H1 (cell line): ENCODE measurements around the gene NHERF2. TPM values are rescaled to one million over a fixed set of nuclear protein-coding genes. Genes with fewer than 3 reads are reported as not detected.

Experiments used
- CTCF ChIA-PET: fragments of 300-600 bp; sonication (Branson Sonifier 250); formaldehyde crosslinking; loops from one replicate; lab custom pipeline; 2021; ENCODE audit not compliant: partially characterized antibody; lab: Charles Lee
- POLR2A ChIA-PET: fragments of 300-600 bp; sonication (Branson Sonifier 250); formaldehyde crosslinking; loops from one replicate; lab custom pipeline; 2021; ENCODE audit warnings: inconsistent platforms; ENCODE audit not compliant: partially characterized antibody; lab: Charles Lee
- DNase-seq, 2 experiments: peaks; one replicate each; pipeline versions ENCODE4 v3.0.0 to v3.0.0-alpha.2; 2010 to 2022; ENCODE audit warnings: low spot score in 2 of 2, low read depth in 1 of 2, mixed read lengths in 1 of 2
- FAIRE-seq: peaks from 2 replicates; lab custom pipeline; 2011; peaks lifted over from hg19 to GRCh38; lab: Jason Lieb, UNC
- H2AFZ ChIP-seq: 2 replicates; pipeline ENCODE4 v1.8.1; 2012; ENCODE audit warnings: low read length, inconsistent platforms
- H2AK5ac ChIP-seq: 2 replicates; pipeline ENCODE4 v1.6.1; 2013; ENCODE audit warnings: low read depth, low read length
- H2BK120ac ChIP-seq: replicated peaks from 2 replicates; pipeline ENCODE3; 2013; ENCODE audit warnings: low read depth, low read length, inconsistent platforms
- H2BK12ac ChIP-seq: 2 replicates; pipeline ENCODE4 v1.6.1; 2013; ENCODE audit warnings: low read depth, low read length
- H2BK15ac ChIP-seq: 2 replicates; pipeline ENCODE4 v1.6.1; 2013; ENCODE audit warnings: low read length
- H2BK20ac ChIP-seq: 2 replicates; pipeline ENCODE4 v1.6.1; 2013; ENCODE audit warnings: low read length
- H2BK5ac ChIP-seq: 2 replicates; pipeline ENCODE4 v1.6.1; 2013; ENCODE audit warnings: low read depth, low read length
- H3K14ac ChIP-seq: 2 replicates; pipeline ENCODE4 v1.6.1; 2013; ENCODE audit warnings: inconsistent platforms; ENCODE audit not compliant: insufficient read length
- H3K18ac ChIP-seq: 2 replicates; pipeline ENCODE4 v1.6.1; 2013; ENCODE audit warnings: low read length; ENCODE audit errors: extremely low read depth
- H3K23ac ChIP-seq: 2 replicates; pipeline ENCODE4 v1.6.1; 2013; ENCODE audit warnings: inconsistent platforms; ENCODE audit not compliant: insufficient read length
- H3K23me2 ChIP-seq: 2 replicates; pipeline ENCODE4 v1.6.1; 2013; ENCODE audit warnings: low read depth, low read length
- H3K27ac ChIP-seq: 2 replicates; pipeline ENCODE4 v1.6.1; 2011; ENCODE audit warnings: low read depth, low read length, inconsistent platforms
- H3K27me3 ChIP-seq, 4 experiments: replicated peaks in 1 of 4; 1 replicate in 1 of 4; 2 replicates in 3 of 4; pipeline versions ENCODE4 v1.6.1 to v1.8.1; 2011 to 2013; ENCODE audit warnings: low read length in 3 of 4, mild to moderate bottlenecking in 3 of 4, inconsistent platforms in 2 of 4, mixed read lengths in 2 of 4, moderate library complexity in 1 of 4; ENCODE audit not compliant: control insufficient read depth in 3 of 4, insufficient read depth in 3 of 4; ENCODE audit errors: extremely low read depth in 1 of 4
- H3K36me3 ChIP-seq, 4 experiments: 2 replicates each; pipeline versions ENCODE4 v1.6.1 to v1.8.1; 2011 to 2013; ENCODE audit warnings: mild to moderate bottlenecking in 4 of 4, low read length in 3 of 4, moderate library complexity in 2 of 4, control low read depth in 1 of 4, inconsistent platforms in 1 of 4; ENCODE audit not compliant: insufficient read depth in 4 of 4, control insufficient read depth in 2 of 4
- H3K4ac ChIP-seq: replicated peaks from 2 replicates; pipeline ENCODE3; 2013; ENCODE audit warnings: low read length, low read depth, mixed read lengths, inconsistent platforms; ENCODE audit not compliant: insufficient read length
- H3K4me1 ChIP-seq, 4 experiments: replicated peaks in 1 of 4; 1 replicate in 1 of 4; 2 replicates in 3 of 4; pipeline versions ENCODE4 v1.6.1 to v1.8.1; 2011 to 2013; ENCODE audit warnings: low read length in 3 of 4, inconsistent platforms in 2 of 4, mixed read lengths in 1 of 4; ENCODE audit not compliant: insufficient read depth in 4 of 4, control insufficient read depth in 3 of 4
- H3K4me2 ChIP-seq, 2 experiments: 2 replicates each; pipeline versions ENCODE4 v1.6.1 to v1.8.1; 2011 to 2013; ENCODE audit warnings: low read depth in 2 of 2, low read length in 2 of 2, control low read depth in 1 of 2, inconsistent platforms in 1 of 2, mild to moderate bottlenecking in 1 of 2; ENCODE audit not compliant: insufficient read depth in 1 of 2
- H3K4me3 ChIP-seq, 4 experiments: fragments of 200-600, 300-600 bp in 1 of 4; sonication (generic), shearing (Covaris generic), sonication (Bioruptor Twin) in 1 of 4; 2 replicates each; pipeline versions ENCODE4 v1.5.1 to v1.8.1; 2011 to 2016; ENCODE audit warnings: low read length in 4 of 4, low read depth in 3 of 4, control low read depth in 2 of 4, inconsistent platforms in 2 of 4, mild to moderate bottlenecking in 2 of 4, mixed read lengths in 1 of 4, moderate library complexity in 1 of 4; ENCODE audit not compliant: insufficient read depth in 2 of 4; ENCODE audit errors: extremely low read depth in 1 of 4
- H3K56ac ChIP-seq: replicated peaks from 2 replicates; pipeline ENCODE3; 2013; ENCODE audit warnings: low read depth, mild to moderate bottlenecking, mixed read lengths, low read length, inconsistent platforms; ENCODE audit not compliant: insufficient read length
- H3K79me1 ChIP-seq: 2 replicates; pipeline ENCODE4 v1.6.1; 2013; ENCODE audit warnings: low read depth, low read length, control low read depth
- H3K79me2 ChIP-seq, 2 experiments: 2 replicates each; pipeline versions ENCODE4 v1.6.1 to v1.8.1; 2012 to 2013; ENCODE audit warnings: low read length in 2 of 2, mild to moderate bottlenecking in 2 of 2, inconsistent platforms in 1 of 2; ENCODE audit not compliant: insufficient read depth in 2 of 2, control insufficient read depth in 1 of 2
- H3K9ac ChIP-seq, 4 experiments: replicated peaks in 1 of 4; 1 replicate in 1 of 4; 2 replicates in 3 of 4; pipeline versions ENCODE4 v1.6.1 to v1.8.1; 2011 to 2013; ENCODE audit warnings: low read depth in 3 of 4, low read length in 3 of 4, control low read depth in 2 of 4, mild to moderate bottlenecking in 2 of 4, moderate library complexity in 2 of 4, inconsistent platforms in 1 of 4; ENCODE audit errors: extremely low read depth in 1 of 4
- H3K9me3 ChIP-seq, 2 experiments: 2 replicates each; pipeline versions ENCODE4 v1.6.1 to v1.8.1; 2012 to 2013; ENCODE audit warnings: mild to moderate bottlenecking in 2 of 2, moderate library complexity in 2 of 2, control low read depth in 1 of 2, inconsistent platforms in 1 of 2, low read depth in 1 of 2, low read length in 1 of 2, mixed read lengths in 1 of 2; ENCODE audit not compliant: insufficient read depth in 2 of 2
- H4K20me1 ChIP-seq, 2 experiments: replicated peaks in 1 of 2; 2 replicates each; pipeline versions ENCODE3 to v1.8.1; 2011 to 2013; ENCODE audit warnings: inconsistent platforms in 2 of 2, low read length in 2 of 2, mild to moderate bottlenecking in 1 of 2; ENCODE audit not compliant: insufficient read depth in 2 of 2, control insufficient read depth in 1 of 2
- H4K5ac ChIP-seq: 2 replicates; pipeline ENCODE4 v1.6.1; 2013; ENCODE audit warnings: low read length, low read depth, mixed read lengths, inconsistent platforms; ENCODE audit not compliant: insufficient read length
- H4K8ac ChIP-seq: 2 replicates; pipeline ENCODE4 v1.8.0; 2013; ENCODE audit warnings: mild to moderate bottlenecking, moderate library complexity, low read length, inconsistent platforms; ENCODE audit not compliant: insufficient read depth; ENCODE audit errors: extremely low read depth
- H4K91ac ChIP-seq: replicated peaks from 2 replicates; pipeline ENCODE3; 2013; ENCODE audit warnings: low read length, mixed read lengths, inconsistent platforms; ENCODE audit not compliant: insufficient read length
- CEBPB ChIP-seq: IDR thresholded peaks from 2 replicates; pipeline ENCODE4 v1.6.1; 2012; ENCODE audit warnings: low read depth, low read length
- HDAC6 ChIP-seq: IDR thresholded peaks from one replicate; pipeline ENCODE4 v1.7.1; 2012; ENCODE audit warnings: low read depth, mild to moderate bottlenecking, inconsistent platforms, low read length, moderate library complexity
- KDM4A ChIP-seq: IDR thresholded peaks from one replicate; pipeline ENCODE4 v1.7.1; 2012; ENCODE audit warnings: low read depth, mild to moderate bottlenecking, moderate library complexity, low read length, inconsistent platforms; ENCODE audit not compliant: severe bottlenecking
- MAFK ChIP-seq: IDR thresholded peaks from 2 replicates; pipeline ENCODE4 v1.6.1; 2012; ENCODE audit warnings: low read depth, mild to moderate bottlenecking, improper control_type of control experiment, low read length
- SIN3A ChIP-seq, 2 experiments: IDR thresholded peaks in 1 of 2; conservative IDR thresholded peaks in 1 of 2; 2 replicates each; pipeline ENCODE4 v1.6.1; 2011 to 2012; ENCODE audit warnings: low read length in 2 of 2, improper control_type of control experiment in 1 of 2, low read depth in 1 of 2, mild to moderate bottlenecking in 1 of 2
- TAF1 ChIP-seq: IDR thresholded peaks from 2 replicates; pipeline ENCODE4 v1.6.1; 2011; ENCODE audit warnings: mild to moderate bottlenecking, low read depth, low read length
- TEAD4 ChIP-seq: IDR thresholded peaks from 2 replicates; pipeline ENCODE4 v1.6.1; 2012; ENCODE audit warnings: low read depth, low read length, inconsistent platforms, mixed read lengths
- YY1 ChIP-seq: IDR thresholded peaks from 2 replicates; pipeline ENCODE4 v1.6.1; 2011; ENCODE audit warnings: low read depth, mild to moderate bottlenecking, low read length
- WGBS, 2 experiments: shearing (Covaris generic) in 1 of 2; methylation state at CpG; one replicate each; pipeline versions ENCODE4 v1.1.6 to v1.1.7; 2013 to 2015; ENCODE audit warnings: low lambda C conversion rate in 2 of 2, mixed read lengths in 2 of 2, inconsistent platforms in 1 of 2, low coverage in 1 of 2, missing lambda C conversion rate in 1 of 2; ENCODE audit not compliant: insufficient replicate concordance in 2 of 2, insufficient coverage in 1 of 2, insufficient read length in 1 of 2; ENCODE audit errors: extremely low coverage in 1 of 2, missing lambda C conversion rate in 1 of 2; 5-methylcytosine and 5-hydroxymethylcytosine counted together
- polyA plus RNA-seq, 7 experiments: library from polyadenylated mRNA; depleted of rRNA in 3 of 7; stranded (reverse) in 5 of 7; unstranded in 2 of 7; fragments of >200 nt in 5 of 7; fragments of 200-250 nt in 2 of 7; gene quantifications; 1 replicate in 5 of 7; 2 replicates in 1 of 7; 4 replicates in 1 of 7; pipeline versions ENCODE4 v1.2.1 to v1.2.3, GENCODE V29; 2011 to 2013; ENCODE audit warnings: missing spikeins in 2 of 7, mixed read lengths in 2 of 7
- total RNA-seq: library from RNA; stranded (reverse); fragmentation: NEBNext Ultra II Directional; extraction: Animal tissue kit (Norgen Biotek cat#: 25700); gene quantifications from 2 replicates; pipeline ENCODE4 v1.2.1, GENCODE V29; 2021
- TF ChIP-seq, protein P1 (sequence below): IDR thresholded peaks from 2 replicates; pipeline ENCODE4 v1.6.1; 2012; ENCODE audit warnings: low read length, inconsistent platforms
- TF ChIP-seq, protein P2 (sequence below), 3 experiments: IDR thresholded peaks; 1 replicate in 2 of 3; 2 replicates in 1 of 3; pipeline versions ENCODE4 v1.5.1 to v1.6.1; 2011; ENCODE audit warnings: low read length in 3 of 3, mild to moderate bottlenecking in 3 of 3, inconsistent platforms in 2 of 3, low read depth in 1 of 3, moderate library complexity in 1 of 3; ENCODE audit not compliant: insufficient read depth in 1 of 3; ENCODE audit errors: control extremely low read depth in 1 of 3

The NHERF2 gene
- total and polyA plus RNA-seq, 2 of the 8 experiments (the other 6 are each of a cell fraction or from before 2014, with no cell fraction given) = 13.9 to 19.3 TPM

DNA sequence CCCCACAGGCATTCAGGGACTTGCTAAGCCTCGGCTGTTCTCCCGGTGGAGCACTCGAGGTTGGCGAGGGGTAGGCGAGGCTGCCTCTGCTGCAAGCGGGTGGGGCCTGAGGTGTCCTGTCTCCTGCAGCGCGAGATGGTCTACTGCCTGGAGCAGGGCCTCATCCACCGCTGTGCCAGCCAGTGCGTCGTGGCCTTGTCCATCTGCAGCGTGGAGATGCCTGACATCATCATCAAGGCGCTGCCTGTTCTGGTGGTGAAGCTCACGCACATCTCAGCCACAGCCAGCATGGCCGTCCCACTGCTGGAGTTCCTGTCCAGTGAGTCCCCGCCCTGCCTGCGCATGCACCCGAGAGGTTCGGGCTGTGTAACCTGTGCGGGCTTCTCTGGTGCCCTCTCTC, 47.4 kb downstream of the NHERF2 start:
- no peak for DNase-seq
- H2BK20ac ChIP-seq = no peak overlapping the region
- H3K56ac ChIP-seq = no peak overlapping the region
- H3K4me1 ChIP-seq = no peaks in the 10 kb centered on the region
- no peaks in the 10 kb centered on the region for H3K23me2 ChIP-seq
- H3K27ac ChIP-seq = no peak overlapping the region
- H2AFZ ChIP-seq = no peak overlapping the region
- no peak overlapping the region for H2AK5ac ChIP-seq
- H3K79me2 ChIP-seq = no peaks in the 10 kb centered on the region
- H3K14ac ChIP-seq = no peak overlapping the region
- no peak overlapping the region for H4K8ac ChIP-seq
- no peak overlapping the region for H3K18ac ChIP-seq
- peaks cover 2 to 8% (median 5%) of the 10 kb centered on the region in 4 experiments; a peak in 4 of 8 replicates for H3K36me3 ChIP-seq
- H3K4ac ChIP-seq = no peak overlapping the region
- H3K4me2 ChIP-seq = no peak overlapping the region
- no peak overlapping the region for H4K91ac ChIP-seq
- no peak overlapping the region for H3K4me3 ChIP-seq
- H2BK120ac ChIP-seq = no peak overlapping the region
- no peaks in the 10 kb centered on the region for H3K27me3 ChIP-seq
- H2BK12ac ChIP-seq = no peak overlapping the region
- no peaks in the 10 kb centered on the region for H3K9me3 ChIP-seq
- H2BK15ac ChIP-seq = no peak overlapping the region
- POLR2A ChIA-PET = interaction anchor here (1.1 to 2.9 kb wide), 5 partner anchors 11 to 81 kb away, joined by 3 to 12 read pairs (median 7); no protein-coding TSS in a partner anchor
- no peak overlapping the region for H3K9ac ChIP-seq
- H3K23ac ChIP-seq = no peak overlapping the region
- no peak for FAIRE-seq
- CTCF ChIA-PET = interaction anchor here (0.8 to 3.5 kb wide), 8 partner anchors 11 to 70 kb away, joined by 3 to 14 read pairs (median 5); no protein-coding TSS in a partner anchor
- 92% methylated on average over 20 of the region's 20 CpGs; no CpG with 5 or more reads in 1 of the 2 experiments for WGBS, 2 experiments
- H2BK5ac ChIP-seq = no peak overlapping the region; the same call in 1 of the 2 replicates
- no peaks in the 10 kb centered on the region for H3K79me1 ChIP-seq
- no peak overlapping the region for H4K5ac ChIP-seq
- H4K20me1 ChIP-seq = peaks cover 4 to 11% of the 10 kb centered on the region in 2 experiments
- TF ChIP-seq, protein P1, sequence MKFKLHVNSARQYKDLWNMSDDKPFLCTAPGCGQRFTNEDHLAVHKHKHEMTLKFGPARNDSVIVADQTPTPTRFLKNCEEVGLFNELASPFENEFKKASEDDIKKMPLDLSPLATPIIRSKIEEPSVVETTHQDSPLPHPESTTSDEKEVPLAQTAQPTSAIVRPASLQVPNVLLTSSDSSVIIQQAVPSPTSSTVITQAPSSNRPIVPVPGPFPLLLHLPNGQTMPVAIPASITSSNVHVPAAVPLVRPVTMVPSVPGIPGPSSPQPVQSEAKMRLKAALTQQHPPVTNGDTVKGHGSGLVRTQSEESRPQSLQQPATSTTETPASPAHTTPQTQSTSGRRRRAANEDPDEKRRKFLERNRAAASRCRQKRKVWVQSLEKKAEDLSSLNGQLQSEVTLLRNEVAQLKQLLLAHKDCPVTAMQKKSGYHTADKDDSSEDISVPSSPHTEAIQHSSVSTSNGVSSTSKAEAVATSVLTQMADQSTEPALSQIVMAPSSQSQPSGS = no peak
- TF ChIP-seq KDM4A (no peak), HDAC6 (no peak), MAFK (no peak), TEAD4 (no peak), SIN3A (conservative IDR thresholded peaks at IDR 0.05 in 1 of 2, IDR thresholded peaks at IDR 0.05 in 1 of 2; ENCODE audit: low read depth in 1 of 2, low read length in 2 of 2) (no peak), CEBPB (no peak), YY1 (no peak), TAF1 (no peak)
- TF ChIP-seq, protein P2, sequence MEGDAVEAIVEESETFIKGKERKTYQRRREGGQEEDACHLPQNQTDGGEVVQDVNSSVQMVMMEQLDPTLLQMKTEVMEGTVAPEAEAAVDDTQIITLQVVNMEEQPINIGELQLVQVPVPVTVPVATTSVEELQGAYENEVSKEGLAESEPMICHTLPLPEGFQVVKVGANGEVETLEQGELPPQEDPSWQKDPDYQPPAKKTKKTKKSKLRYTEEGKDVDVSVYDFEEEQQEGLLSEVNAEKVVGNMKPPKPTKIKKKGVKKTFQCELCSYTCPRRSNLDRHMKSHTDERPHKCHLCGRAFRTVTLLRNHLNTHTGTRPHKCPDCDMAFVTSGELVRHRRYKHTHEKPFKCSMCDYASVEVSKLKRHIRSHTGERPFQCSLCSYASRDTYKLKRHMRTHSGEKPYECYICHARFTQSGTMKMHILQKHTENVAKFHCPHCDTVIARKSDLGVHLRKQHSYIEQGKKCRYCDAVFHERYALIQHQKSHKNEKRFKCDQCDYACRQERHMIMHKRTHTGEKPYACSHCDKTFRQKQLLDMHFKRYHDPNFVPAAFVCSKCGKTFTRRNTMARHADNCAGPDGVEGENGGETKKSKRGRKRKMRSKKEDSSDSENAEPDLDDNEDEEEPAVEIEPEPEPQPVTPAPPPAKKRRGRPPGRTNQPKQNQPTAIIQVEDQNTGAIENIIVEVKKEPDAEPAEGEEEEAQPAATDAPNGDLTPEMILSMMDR (IDR thresholded peaks at IDR 0.05; ENCODE audit: control extremely low read depth in 1 of 3, insufficient read depth in 1 of 3, low read depth in 1 of 3, low read length in 3 of 3) = no peak
